ENCODE measurements around the gene KCNV2.

GRCh38 chr9:2771661-2772060 lies 54.4 kb downstream of the KCNV2 start:
- TF ChIP-seq CTCF (IDR thresholded peaks at IDR 0.05) (no peak), POLR2A (IDR thresholded peaks at IDR 0.05) (no peak)
